Kidney epithelial cell (primary cell): ENCODE results near the gene RNF41. TPM values are rescaled to one million over a fixed set of nuclear protein-coding genes. Genes with fewer than 3 reads are reported as not detected.

ENCODE experiments used
- DNase-seq: peaks from one replicate; pipeline ENCODE4 v3.0.0-alpha.2; 2010; ENCODE audit warnings: low read depth
- H3K27me3 ChIP-seq: 2 replicates; pipeline ENCODE4 v1.6.0; 2011; ENCODE audit warnings: low read length; ENCODE audit not compliant: control insufficient read depth, insufficient read depth
- H3K36me3 ChIP-seq: 2 replicates; pipeline ENCODE4 v1.5.1; 2011; ENCODE audit warnings: low read length; ENCODE audit not compliant: control insufficient read depth, insufficient read depth
- H3K4me3 ChIP-seq: 2 replicates; pipeline ENCODE4 v1.5.1; 2011; ENCODE audit warnings: low read depth, mild to moderate bottlenecking, control low read depth, low read length
- total RNA-seq: library from RNA; depleted of rRNA; stranded (reverse); fragments of >200 nt; gene quantifications from 2 replicates; pipeline ENCODE4 v1.2.3, GENCODE V29; 2015
- TF ChIP-seq, protein P1 (sequence below): IDR thresholded peaks from 2 replicates; pipeline ENCODE4 v1.5.1; 2011; ENCODE audit warnings: mild to moderate bottlenecking, moderate library complexity, low read length, control low read depth, inconsistent platforms; ENCODE audit not compliant: insufficient read depth, poor library complexity, severe bottlenecking

RNF41 gene
- total RNA-seq, 1 donor from 2014 or later: 77.4 TPM

DNA sequence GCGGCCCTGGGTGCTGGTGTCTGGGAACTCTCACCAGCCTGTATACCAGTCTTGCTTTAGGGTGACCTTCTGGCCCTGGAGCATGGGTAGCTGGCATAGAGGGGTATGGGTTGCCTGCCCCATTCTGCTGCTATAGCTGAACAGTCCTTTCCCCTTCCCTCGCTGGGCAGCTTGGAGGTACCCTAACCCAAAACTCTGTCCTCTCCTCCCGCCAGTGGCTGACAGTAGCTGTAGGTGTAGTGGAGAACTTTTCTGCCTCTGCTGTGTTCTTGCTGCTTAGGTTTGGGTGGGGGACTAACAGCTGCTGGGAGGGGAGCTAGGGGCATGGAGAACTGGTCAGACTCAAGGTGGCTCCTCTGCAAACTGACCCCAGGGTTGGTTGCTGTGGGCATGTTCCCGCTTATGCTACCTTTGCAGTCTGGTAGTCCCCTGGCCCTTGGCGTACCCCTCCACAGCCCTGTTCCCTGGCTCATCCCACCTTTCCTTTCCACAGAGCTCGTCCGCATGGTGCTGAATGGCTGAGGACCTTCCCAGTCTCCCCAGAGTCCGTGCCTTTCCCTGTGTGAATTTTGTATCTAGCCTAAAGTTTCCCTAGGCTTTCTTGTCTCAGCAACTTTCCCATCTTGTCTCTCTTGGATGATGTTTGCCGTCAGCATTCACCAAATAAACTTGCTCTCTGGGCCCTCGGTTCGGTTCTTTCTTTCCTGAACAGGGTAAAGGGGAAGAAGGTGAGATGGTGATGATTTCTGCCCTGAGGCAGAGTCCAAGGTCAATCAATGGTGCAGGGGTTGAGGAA, 60.6 kb downstream of the RNF41 start:
- H3K36me3 ChIP-seq: peaks cover 6% of the 10 kb centered on the region
- H3K4me3 ChIP-seq: peak overlapping the region; percentile 66

DNA sequence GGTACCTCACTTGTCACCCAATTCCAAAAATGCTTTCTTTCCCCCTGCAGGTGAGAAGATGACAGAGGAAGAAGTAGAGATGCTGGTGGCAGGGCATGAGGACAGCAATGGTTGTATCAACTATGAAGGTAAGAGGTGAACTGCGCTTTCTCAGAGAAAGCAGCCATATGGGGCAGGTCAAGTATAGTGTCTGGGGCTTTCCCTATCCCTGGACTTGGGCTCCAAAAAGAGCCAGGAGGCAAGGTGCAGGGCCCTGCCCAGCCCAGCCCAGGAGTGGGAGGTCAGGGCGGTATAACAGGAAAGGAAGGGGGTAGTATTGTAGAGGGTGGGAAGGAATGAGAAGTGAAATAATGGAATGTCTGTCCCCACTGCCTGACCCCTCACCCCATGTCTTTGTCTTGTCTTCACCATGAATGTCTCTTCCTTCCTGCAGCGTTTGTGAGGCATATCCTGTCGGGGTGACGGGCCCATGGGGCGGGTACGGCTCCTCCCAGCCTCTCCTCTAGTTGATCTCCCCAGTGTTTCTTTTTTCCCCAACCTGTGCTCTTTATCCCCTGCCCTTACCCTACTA, 61.4 kb downstream of the RNF41 start:
- Histone ChIP-seq H3K27me3 (no peaks in the 10 kb centered on the region), H3K36me3 (peaks cover 7% of the 10 kb centered on the region), H3K4me3 (peak overlapping the region; percentile 66)
- TF ChIP-seq, protein P1, sequence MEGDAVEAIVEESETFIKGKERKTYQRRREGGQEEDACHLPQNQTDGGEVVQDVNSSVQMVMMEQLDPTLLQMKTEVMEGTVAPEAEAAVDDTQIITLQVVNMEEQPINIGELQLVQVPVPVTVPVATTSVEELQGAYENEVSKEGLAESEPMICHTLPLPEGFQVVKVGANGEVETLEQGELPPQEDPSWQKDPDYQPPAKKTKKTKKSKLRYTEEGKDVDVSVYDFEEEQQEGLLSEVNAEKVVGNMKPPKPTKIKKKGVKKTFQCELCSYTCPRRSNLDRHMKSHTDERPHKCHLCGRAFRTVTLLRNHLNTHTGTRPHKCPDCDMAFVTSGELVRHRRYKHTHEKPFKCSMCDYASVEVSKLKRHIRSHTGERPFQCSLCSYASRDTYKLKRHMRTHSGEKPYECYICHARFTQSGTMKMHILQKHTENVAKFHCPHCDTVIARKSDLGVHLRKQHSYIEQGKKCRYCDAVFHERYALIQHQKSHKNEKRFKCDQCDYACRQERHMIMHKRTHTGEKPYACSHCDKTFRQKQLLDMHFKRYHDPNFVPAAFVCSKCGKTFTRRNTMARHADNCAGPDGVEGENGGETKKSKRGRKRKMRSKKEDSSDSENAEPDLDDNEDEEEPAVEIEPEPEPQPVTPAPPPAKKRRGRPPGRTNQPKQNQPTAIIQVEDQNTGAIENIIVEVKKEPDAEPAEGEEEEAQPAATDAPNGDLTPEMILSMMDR: no peak
- no peak for DNase-seq

More for the DNA sequence above, 60.6 kb downstream of the RNF41 start:
- DNase-seq: no peak
- TF ChIP-seq, protein P1: no peak
- H3K27me3 ChIP-seq: no peaks in the 10 kb centered on the region

DNA sequence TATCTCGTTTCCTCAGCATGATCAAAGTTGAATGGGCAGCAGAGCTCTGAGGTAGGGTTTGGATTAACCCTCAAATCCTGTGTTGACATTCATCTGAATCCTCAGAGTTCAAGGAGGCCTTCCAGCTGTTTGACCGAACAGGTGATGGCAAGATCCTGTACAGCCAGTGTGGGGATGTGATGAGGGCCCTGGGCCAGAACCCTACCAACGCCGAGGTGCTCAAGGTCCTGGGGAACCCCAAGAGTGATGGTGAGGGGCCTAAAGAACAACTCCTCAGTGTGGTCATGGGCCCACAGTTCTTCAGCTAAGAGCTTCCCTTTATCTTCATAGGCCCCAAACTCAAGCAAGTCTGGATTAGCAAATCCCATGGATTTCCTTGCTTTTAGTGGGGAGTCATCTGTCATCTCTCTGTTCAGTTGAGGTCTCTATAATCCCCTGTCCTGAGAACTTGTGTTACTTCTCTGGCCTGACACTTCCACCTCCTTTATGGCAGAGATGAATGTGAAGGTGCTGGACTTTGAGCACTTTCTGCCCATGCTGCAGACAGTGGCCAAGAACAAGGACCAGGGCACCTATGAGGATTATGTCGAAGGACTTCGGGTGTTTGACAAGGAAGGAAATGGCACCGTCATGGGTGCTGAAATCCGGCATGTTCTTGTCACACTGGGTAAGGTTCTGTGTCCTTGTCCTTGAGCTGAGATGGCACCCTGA, 62.1 kb downstream of the RNF41 start:
- Histone ChIP-seq H3K4me3 (peak overlapping the region; percentile 66), H3K27me3 (no peaks in the 10 kb centered on the region), H3K36me3 (peaks cover 8% of the 10 kb centered on the region)
- no peak for DNase-seq
- TF ChIP-seq, protein P1: no peak

DNA sequence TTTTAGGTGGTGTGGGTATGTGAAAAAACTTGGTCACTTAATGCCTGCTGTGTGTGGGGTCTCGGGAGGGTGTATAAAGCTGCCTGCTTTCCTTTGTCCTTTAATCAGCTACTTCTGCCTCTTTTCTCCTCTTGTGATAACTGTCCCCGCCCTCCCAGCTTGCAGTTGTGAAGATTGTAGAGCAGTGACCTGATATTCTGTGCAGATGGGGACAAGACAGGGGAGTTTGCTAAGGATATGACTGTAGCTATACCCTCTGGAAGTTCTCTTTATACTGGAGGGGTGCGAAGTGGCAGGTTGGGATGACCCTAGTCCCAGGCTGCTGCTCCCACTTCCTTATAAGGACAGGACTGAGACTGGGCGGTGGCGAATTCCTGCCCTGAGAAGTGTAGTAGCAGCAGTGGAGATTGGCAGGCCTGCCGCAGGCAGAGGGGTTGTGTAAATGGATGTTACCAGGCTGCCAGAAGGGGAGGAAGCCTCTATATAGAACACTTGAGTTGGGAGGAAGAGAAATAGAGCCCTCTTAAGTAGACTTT, 62.7 kb downstream of the RNF41 start:
- Histone ChIP-seq H3K27me3 (no peaks in the 10 kb centered on the region), H3K36me3 (peaks cover 8% of the 10 kb centered on the region), H3K4me3 (peak overlapping the region; percentile 66)
- DNase-seq: peak; percentile 37
- TF ChIP-seq, protein P1: no peak

DNA sequence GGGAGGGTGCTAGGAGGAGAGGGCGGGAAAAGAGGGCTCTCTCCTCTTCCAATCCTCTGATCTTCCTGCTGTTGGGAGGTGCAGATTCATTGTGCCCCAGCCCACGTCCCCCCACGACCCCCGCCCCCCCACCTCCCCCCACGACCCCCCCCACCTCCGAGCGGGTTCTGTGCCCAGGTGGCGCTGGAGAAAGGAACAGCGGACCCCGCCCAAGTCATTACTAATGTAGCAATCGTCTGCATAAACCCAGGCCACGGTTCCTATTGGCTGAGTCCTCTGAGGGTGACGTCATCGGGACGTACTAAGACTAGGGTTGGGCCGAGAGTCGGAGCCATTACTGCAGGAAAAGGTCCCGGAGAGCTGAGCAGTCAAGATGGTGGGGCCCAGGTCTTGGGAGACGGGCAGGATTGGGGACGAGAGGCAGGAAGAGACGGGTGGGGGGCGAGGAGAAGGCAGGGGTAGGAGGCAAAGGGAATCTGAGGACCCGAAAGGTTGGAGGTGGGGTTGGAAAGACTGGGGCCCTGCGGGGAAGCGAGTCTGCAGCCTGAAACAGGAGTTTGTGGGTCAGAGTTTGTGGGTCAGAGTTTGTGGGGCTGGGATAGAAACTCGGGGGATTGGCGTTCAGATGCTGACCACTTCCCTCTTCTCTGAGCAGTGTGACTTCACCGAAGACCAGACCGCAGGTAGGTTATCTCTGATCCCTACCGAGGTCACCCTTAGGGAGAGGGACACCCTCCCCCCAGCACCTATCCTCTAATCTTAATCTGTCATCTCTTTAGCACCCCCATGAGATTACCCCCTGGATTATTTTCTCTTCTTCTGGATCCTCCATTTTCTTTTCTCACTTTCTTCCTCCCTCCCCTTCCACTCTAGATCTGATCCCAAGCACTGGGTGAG, 63.4 kb downstream of the RNF41 start, which contains the start of gene MYL6:
Gene MYL6 (plus strand): TSS at position 331 of the 897 bp plus-strand sequence. CDS start 43 bp downstream, at position 374.
- DNase-seq: peak; percentile 91
- H3K27me3 ChIP-seq: no peaks in the 10 kb centered on the region
- TF ChIP-seq, protein P1: no peak
- H3K36me3 ChIP-seq: peaks cover 8% of the 10 kb centered on the region
- H3K4me3 ChIP-seq: peak within 1 kb of the TSS; percentile 66
